GM18508 (cell line): Measurements from ENCODE around the gene DPH6.
A peak's percentile ranks its signal among the peaks of the same experiment; 100 is the strongest.
"Not testable (repeated sequence)": the region's sequence is repeated elsewhere in the genome, so short reads cannot be mapped to it uniquely, and the experiment has no call there.

Source experiments
- ATAC-seq: cut with Tn5 transposase; IDR thresholded peaks from one replicate; pipeline ENCODE4 v1.9.1; 2021; ENCODE audit warnings: moderate number of reproducible peaks; ENCODE audit not compliant: insufficient read depth, unreplicated experiment

Gene DPH6, protein sequence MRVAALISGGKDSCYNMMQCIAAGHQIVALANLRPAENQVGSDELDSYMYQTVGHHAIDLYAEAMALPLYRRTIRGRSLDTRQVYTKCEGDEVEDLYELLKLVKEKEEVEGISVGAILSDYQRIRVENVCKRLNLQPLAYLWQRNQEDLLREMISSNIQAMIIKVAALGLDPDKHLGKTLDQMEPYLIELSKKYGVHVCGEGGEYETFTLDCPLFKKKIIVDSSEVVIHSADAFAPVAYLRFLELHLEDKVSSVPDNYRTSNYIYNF

DNA sequence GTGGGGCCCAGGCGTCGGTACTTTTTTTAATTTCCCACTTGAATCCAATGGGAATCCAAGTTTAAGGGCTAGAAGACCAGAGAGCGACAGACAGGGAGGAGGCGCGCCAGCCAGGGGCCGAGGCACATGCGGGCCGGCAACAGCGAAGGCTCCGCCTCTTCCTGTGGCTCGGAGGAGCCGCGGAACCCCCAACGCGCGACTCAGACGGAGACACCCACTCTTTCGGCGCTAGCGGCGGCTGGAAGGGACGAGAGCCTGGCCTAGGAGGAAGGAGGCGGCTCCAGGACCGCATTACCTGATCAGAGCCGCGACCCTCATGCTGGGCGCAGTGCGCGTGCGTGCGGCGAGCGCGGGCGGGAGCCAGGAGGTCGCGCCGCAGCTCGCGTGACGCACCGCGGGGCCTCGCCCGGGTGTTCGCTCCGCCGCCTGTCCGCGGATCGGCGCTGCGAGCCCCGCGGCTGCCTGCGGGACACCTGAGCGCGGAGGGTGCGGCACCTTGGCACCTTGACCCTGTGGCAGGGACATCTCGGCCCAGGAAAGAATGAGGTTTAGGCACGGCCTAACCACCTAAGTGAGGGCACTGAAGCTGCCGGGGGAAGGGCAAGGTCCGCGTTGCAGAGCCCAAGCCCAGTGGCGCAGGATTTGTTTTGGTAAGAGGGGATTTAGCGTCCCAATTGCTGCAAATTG lies at the start of gene DPH6:
TSS of gene DPH6 (minus strand) at position 342 of the 687 bp plus-strand sequence. CDS start at position 318, 24 bp downstream.
- ATAC-seq = peak; percentile 64

DNA sequence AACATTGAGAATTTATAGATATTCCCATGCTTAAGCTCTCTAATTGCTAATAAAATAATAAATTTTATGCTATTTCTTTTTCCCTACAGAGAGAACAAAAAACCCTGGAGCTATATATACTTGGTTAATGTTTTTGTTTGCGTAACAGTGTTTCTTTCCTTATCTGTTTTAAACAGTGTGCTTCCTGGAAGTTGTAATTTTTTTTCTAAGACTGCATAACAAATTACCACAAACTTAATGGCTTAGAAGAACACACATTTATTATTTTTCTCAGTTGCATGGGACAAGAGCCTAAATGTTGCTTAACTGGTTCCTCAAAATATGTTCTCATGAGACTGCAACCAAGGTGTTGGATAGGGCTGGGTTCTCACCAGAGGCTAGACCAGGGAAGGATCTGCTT lies 49.7 kb upstream of the DPH6 start:
- no peak for ATAC-seq

DNA sequence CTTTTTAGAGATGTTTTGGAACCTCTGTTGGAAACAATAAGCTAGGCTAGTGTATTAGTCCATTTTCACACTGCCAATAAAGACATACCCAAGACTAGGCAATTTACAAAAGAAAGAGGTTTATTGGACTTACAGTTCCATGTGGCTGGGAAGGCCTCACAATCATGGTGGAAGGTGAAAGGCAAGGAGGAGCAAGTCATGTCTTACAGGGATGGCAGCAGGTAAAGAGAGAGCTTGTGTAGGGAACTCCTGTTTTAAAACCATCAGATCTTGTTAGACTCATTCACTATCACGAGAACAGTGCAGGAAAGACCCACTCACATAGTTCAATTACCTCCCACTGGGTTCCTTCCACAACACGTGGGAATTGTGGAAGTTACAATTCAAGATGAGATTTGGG lies 46.0 kb upstream of the DPH6 start:
- not testable (repeated sequence) for ATAC-seq

DNA sequence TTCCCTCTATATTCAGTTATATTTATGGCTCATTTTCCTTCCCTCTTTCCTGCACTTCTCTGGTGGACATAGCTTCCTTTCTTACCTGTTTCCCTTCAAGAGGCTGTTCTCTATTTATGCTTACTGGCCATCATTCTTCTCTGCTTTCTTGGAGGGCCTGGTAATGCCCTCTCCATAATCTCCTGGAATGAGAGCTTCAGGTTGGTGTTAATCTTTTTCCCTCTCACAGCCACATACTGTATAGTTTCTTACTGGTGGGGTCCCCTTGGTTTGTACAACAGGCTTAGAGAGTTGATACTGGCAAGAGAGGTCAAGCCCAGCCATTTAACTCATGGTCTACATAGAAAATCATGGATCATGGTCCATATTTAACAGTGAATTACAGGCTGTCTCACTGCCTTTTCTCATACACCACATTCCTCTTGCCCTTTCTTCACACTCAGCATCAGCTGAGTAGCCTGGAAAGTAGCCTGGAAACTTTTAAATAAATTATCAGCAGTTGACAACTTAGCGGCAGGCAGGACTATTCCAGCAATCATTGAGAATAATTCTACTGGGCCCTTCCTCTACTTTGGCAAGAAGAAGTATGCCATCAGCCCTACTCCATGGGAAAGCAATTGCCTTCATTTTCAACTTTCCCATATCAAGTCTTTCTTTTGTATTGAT lies 38.0 kb upstream of the DPH6 start:
- ATAC-seq = no peak

DNA sequence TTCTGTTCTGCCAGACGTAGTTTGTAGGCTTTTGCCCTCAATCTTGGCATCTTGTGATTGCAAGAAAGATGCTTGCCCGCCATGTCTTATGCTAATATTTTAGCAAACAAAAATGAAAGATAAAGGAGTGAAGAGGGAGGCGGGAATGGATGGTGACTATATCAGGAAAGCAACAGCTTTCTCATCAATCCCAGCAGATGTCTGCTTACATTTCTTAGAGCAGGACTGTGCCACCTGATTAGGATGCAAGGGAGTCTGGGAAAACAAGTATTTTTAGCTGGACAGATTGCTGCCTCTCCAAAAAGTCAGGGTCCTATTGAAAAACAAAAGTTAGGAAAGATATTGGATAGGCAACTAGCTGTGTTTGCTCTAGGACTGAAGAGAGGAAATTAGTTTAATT lies 34.6 kb upstream of the DPH6 start:
- ATAC-seq = no peak

DNA sequence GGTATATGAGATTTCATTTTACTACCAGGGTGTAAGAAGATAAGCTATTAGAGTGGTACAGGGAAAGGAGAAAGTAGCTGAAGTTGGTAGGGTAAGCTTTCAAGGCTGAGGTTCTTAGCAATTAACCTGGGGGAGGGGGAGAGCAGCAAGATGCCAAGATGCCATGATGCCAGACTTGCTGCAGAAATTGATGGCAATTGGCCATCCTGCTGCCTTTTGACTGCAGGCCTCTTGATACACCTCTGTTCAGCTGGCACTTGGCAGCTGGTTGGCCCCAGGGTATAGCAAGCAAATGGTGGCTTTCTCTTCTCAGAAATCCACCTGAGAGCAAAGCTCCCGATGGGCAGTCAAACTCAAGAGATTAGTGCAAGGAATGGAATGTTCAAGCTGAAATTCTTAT lies 21.4 kb upstream of the DPH6 start:
- no peak for ATAC-seq

DNA sequence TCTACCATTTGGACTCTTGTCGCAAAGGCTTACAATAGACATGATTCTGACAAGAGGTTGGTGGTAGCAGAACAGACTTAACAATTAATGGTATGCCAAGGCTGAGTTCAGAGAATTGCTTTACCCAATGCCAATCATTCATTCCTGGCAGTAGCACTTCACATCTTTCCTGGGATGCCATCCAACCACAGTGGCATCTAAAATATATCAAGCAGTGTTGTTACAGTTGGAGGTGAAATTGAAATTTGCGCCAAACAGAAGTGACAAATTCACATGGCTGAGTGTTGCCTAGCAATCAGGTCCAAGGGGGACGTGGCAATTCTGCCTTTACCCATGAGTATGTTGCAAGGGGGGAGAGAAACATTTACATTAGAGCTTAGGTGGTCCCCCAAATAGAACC lies 21.0 kb upstream of the DPH6 start:
- ATAC-seq = no peak

DNA sequence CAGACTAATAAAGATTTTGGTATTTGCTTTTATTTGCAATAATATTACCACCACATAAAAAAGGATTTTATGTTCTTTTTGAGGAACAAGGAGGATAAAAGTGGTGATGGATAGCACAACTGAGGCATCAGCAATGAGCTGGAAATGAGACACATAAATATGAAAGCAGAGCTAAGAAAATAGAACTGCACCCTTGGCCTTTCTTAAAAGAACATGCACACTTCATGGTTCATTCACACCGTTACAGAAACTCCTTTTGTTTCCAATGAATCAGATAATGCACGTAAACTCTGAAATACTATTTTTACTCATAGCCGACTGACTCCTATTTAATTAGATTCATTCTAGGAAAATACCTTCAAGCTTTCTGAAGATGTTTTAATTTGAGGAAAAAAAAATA lies 19.9 kb upstream of the DPH6 start:
- no peak for ATAC-seq

DNA sequence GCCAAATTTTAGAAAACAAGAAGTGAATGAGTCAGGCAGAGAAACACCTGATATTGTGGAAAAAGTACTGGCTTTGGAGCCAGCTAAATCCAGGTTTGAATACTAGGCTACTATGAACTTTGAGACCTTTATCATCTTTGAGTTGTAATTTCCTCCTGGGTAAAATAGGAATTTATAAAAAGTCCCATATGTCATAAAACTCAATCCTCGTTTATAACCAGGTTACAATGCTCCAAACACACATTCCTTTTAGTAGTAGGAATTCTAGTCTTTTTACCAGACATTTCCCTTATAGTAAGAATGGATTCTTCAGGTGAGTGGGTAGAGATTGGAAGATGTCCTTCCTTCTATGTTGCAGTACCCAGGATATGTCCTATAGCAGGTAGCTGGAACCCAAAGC lies 16.7 kb upstream of the DPH6 start:
- ATAC-seq = no peak

DNA sequence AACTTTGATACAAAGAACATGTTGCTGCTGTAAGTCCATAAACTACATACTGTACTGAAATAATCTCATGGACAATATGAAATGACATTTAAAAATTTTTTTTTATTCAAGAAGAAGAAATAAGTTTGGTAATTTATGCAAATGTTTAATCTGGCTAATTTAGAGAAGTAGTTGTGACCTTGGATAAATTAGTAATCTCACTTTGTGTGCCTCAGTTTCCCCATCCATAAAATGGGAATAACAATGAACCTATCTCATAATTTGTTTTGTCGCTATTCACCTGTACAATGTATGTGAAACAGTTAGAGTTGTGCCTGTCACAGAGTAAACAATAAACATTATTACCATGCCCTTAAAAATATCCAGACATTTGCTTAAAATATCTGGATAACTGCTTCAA lies 15.3 kb upstream of the DPH6 start:
- ATAC-seq = no peak

DNA sequence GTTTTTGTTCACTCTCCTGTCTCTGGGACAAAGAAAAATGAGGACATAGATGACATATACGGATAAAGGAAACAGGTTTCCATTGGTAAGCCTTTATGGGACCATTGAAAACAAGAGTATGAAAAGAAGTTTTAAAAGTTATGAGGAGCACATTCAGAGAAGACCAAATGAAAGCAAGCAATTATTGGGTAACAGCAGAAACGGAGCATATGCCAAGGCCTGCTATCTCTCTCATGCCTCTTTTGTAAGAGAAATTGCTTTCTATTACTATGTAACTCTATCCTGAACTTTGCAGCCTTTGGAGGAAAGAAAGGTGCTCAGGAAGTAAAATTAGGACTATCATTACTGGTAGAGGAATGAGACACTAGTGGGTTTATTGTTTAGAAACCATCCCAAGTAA lies 14.9 kb upstream of the DPH6 start:
- no peak for ATAC-seq

DNA sequence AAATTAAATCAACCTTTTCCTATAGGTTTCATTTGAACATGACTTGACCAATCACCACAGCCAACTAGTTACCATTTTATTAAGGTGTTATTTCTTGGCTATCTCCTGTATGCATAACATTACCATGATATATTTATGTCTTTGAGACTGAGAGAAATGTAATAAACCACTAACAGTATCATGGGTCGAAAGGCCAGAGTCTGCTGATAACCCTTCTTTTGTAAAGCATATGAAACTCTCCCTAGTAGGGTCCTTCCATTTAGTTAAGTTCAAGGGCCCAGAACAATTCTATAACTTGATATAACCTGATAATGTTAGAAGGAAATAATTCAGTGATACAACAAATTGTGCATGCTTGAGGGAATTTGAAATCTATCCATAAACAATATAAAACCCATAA lies 14.3 kb upstream of the DPH6 start:
- ATAC-seq = no peak

DNA sequence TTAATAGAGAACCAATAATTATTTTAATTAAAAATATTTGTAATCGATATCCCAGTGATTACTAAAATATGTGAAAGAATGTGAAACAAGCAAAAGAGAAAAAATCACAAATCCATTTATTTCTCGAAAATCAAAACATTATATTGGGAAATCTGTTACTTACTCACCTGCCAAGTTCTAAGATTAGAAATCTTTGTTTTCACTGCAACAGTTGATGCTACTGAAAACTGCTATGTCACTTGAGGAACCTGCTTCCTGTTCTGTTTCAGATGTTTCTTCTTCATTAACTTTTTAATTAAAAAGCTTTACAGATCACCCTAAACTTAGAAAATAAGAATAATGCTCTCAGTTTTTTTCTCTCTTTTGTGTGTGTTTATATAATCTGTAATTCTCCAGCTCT lies 13.7 kb upstream of the DPH6 start:
- ATAC-seq = no peak

DNA sequence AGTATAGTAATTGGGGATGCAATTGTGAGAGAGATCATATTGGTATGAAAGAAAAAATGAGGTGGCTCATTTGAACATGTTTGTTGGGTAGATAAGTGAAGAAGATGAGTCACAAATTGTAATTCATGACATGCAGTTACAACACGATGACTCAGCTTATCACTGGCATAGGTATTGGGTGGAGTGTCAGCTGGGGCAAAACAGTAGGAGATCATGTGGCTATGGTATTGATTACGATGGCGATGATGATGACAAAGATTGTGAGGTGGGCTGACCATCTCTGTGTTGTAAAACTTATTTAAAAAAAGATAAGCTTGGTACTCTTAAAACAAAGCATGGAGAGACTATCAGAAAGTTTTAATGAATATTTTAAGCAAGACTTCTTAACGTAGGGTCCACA lies 11.6 kb upstream of the DPH6 start:
- ATAC-seq = no peak

DNA sequence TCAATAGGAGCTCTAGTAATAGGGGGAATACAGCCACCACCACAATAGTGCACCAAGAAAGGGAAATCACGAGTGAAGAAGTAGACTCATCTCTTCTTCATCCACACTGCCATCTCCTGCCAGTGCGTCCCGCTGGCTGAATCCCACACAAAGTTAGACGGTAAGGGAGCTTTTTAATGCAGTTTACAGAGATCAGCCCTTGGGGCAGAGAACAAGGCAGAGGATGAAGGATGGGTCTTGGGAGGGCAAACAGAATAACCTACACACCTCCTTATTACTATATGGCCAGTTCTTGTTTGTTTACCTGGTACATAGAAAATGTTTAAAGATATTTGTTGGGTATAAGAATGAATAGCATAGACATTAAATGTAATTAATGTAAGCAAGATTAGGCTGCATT lies 11.0 kb upstream of the DPH6 start:
- no peak for ATAC-seq

DNA sequence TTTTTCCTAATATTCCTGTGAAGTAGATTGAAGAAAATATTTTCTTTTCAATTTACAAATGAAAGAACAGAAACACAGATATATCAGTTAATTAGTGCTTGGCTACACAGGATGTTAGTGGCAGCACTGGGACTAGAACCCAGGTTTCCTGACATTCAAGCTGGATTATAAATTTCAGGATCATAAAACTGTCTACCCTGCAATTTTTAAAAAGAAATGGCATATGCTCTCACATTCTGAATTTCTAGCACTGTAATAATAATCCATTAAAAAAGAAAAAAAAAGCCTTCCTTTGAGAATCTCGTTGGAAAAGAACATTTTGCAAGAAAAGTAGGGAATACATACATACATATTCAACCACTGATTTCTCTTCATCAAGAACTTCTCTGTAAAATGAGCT lies 9.3 kb upstream of the DPH6 start:
- no peak for ATAC-seq

DNA sequence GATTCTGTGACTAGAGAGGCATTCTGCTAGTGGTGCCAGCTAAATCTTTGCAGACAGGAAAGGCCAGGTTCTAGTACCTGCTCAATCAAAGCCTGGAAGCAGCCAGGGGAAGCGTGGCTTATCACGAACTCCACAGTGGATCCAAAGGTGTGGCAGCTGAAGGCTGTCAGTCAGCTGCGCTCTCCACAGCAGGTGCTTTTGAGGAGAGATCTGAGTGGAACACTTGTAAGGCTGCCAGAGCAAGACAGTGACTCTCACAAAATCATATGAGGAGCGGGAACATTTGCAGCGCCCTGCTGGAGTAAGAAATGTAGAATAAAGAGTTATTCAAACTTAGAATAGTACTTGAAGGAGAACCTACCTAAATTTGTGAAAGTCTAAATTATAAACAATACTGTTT lies 5.0 kb upstream of the DPH6 start:
- no peak for ATAC-seq

DNA sequence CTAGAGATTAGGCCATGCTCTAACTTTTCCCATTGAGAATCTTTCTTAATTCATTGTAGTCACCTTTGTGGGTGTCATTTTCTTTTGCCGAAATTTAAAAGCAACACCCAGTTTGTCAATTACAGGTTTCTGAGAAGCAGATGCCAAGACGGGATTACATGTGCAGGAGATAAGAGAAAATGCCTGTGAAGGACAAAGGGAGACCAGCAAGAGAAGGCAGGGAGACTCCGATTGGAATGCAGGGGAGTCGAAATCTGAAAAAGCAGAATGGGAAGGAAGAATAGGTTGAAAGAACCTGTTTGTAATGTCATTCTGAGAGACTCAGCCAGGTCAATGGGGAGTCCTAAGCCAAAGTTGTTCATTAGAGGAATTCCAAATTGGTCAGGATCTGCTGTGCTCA lies 3.6 kb upstream of the DPH6 start:
- no peak for ATAC-seq

DNA sequence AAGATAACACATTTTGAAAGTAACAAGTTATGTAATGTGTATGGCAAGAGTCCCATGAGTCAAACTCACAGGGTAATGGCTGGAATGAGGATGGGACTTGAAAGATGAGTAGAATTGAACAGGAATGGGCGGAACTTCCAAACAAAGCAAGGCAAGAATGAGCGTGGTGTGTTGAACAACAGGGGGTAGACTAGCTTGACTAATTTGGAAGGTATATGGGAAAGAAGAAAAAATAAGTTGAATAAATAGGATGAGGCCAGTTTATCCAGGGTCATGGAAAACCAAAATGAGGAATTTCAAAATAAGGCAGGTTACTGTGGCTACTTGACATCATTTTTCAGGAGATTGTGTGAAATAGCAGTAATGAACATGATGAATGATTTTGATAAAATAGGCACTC lies 2.5 kb upstream of the DPH6 start:
- ATAC-seq = no peak

DNA sequence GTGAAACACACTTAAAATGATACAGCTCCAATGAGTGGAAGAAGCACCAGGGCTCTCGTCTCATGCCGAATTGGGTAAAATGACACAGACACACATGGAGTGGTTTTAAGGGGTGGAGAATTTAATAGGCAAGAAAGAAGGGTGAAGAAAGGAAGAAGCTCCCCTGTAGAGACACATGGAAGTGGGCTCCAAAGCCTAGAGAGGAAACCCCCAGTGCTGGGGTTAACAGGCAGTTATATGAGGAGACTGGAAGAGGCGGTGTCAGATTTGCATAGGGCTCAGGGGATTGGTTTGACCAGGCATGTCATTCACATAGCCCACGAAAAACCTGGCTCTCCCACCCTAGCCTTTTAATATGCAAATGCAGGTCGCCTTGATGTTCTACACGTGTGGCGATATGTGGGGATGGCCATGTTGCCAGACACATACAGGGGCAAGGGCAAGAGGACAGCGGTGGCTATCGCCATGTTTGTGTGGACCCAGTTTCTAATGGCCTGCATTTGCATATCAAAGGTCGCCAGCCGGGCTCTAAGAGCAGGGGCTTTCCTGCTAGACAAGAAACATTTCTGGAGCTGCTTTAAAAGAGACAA lies 1.9 kb upstream of the DPH6 start:
- no peak for ATAC-seq
